ENCODE results near the gene BCAT1. TPM values are rescaled to one million over a fixed set of nuclear protein-coding genes. Genes with fewer than 3 reads are reported as not detected.
A peak's percentile ranks its signal among the peaks of the same experiment; 100 is the strongest.

BCAT1 gene
- total RNA-seq, 2 experiments from 2014 or later = 53.3 to 55.6 TPM

DNA sequence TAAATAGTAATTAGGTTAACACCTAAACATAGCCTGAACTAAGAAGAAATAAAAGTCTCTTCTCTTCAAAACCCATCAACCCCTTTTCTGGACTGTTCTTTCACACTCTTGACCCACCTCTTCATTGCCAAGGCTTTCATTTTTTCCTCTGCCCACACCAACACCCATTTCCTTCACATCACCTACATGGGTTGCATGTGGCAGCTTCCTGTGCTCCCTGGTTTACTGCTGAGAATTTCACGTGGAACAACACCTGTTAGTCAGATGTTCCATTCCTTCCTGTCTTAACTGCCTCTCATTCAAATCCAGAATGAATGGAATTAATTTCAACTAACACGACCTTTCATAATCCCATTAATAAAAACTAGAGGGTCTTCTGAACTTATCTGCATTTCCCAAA, 157.3 kb downstream of the BCAT1 start:
- peaks cover 22% of the 10 kb centered on the region for H3K4me1 Mint-ChIP-seq (ENCODE audit: low read depth)
- CTCF ChIA-PET = no interaction called here
- DNase-seq (no peak), ATAC-seq (no peak)
- H3K27me3 Mint-ChIP-seq = peaks cover 2% of the 10 kb centered on the region
- intact Hi-C loops (cut with micrococcal nuclease) = no loop called here
- POLR2A ChIA-PET = no interaction called here
- no peak overlapping the region for H3K4me3 Mint-ChIP-seq
- H3K9me3 Mint-ChIP-seq = no peaks in the 10 kb centered on the region
- TF ChIP-seq, protein P1, sequence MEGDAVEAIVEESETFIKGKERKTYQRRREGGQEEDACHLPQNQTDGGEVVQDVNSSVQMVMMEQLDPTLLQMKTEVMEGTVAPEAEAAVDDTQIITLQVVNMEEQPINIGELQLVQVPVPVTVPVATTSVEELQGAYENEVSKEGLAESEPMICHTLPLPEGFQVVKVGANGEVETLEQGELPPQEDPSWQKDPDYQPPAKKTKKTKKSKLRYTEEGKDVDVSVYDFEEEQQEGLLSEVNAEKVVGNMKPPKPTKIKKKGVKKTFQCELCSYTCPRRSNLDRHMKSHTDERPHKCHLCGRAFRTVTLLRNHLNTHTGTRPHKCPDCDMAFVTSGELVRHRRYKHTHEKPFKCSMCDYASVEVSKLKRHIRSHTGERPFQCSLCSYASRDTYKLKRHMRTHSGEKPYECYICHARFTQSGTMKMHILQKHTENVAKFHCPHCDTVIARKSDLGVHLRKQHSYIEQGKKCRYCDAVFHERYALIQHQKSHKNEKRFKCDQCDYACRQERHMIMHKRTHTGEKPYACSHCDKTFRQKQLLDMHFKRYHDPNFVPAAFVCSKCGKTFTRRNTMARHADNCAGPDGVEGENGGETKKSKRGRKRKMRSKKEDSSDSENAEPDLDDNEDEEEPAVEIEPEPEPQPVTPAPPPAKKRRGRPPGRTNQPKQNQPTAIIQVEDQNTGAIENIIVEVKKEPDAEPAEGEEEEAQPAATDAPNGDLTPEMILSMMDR (IDR thresholded peaks at IDR 0.05) = no peak
- H3K36me3 Mint-ChIP-seq (ENCODE audit: low read depth) = no peaks in the 10 kb centered on the region
- H3K27ac Mint-ChIP-seq = no peak overlapping the region

DNA sequence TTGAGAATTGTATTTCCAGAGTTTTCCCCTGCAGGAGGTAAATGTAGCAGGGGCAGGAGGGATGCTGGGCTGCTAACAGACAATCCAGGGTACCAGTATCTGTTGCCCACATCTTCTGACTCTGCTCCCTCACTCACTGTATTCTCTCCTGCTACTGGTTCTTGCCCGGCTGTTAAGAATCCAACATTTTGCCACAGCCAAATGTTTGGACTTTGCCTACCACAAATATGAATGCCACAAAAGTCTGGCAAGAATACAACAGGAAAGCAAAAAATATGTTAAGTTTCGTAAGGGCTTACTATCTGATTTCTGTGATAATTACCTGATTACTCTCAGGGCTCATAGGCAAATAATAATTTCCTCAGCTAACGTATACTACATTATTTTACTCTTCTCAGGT, 160.0 kb downstream of the BCAT1 start:
- TF ChIP-seq, protein P1 (IDR thresholded peaks at IDR 0.05) = no peak
- Mint-ChIP-seq H3K4me3 (no peak overlapping the region), H3K27me3 (peaks cover 8% of the 10 kb centered on the region), H3K27ac (no peak overlapping the region), H3K36me3 (ENCODE audit: low read depth) (no peaks in the 10 kb centered on the region), H3K9me3 (no peaks in the 10 kb centered on the region), H3K4me1 (ENCODE audit: low read depth) (peaks cover 12% of the 10 kb centered on the region)
- intact Hi-C loops (cut with micrococcal nuclease) = no loop called here
- DNase-seq = no peak
- no peak for ATAC-seq
- ChIA-PET POLR2A (no interaction called here), CTCF (no interaction called here)

DNA sequence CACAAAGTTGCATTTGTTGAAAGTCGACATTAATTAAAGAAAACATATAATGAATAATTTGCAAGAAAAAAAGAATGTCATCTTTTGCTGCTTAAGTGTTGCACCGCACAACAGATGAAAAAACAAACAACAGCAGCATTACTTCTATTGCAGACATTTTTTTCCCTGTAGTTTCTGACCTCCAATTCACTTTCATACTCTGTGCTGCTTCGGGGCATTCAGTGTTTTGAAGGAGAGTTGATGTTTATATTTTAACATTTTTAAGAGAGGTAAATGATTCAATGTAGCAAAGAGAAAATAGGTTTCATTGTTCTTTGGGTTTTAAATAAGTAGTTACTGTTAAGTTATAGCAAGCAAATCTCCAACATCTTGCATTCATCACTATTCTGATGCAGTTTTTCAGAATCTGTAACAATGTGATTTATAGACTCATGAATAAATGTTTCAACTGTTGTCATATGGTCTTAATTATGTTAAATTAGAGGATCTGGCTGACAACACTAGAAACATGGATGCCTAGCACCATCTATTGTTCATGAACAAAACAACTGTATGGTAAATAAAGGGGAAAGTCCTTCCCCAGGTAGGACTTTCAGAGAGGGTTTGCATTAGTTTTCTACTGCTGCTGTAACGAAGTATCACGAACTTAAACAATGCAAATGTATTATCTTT, 168.1 kb downstream of the BCAT1 start:
- DNase-seq (no peak), ATAC-seq (no peak)
- Mint-ChIP-seq H3K4me1 (ENCODE audit: low read depth) (no peaks in the 10 kb centered on the region), H3K27me3 (peaks cover 13% of the 10 kb centered on the region), H3K9me3 (no peaks in the 10 kb centered on the region), H3K4me3 (no peak overlapping the region), H3K36me3 (ENCODE audit: low read depth) (no peaks in the 10 kb centered on the region), H3K27ac (no peak overlapping the region)
- TF ChIP-seq, protein P1 (IDR thresholded peaks at IDR 0.05) = peak; percentile 34
- ChIA-PET POLR2A (no interaction called here), CTCF (no interaction called here)
- intact Hi-C loops (cut with micrococcal nuclease) = no loop called here

DNA sequence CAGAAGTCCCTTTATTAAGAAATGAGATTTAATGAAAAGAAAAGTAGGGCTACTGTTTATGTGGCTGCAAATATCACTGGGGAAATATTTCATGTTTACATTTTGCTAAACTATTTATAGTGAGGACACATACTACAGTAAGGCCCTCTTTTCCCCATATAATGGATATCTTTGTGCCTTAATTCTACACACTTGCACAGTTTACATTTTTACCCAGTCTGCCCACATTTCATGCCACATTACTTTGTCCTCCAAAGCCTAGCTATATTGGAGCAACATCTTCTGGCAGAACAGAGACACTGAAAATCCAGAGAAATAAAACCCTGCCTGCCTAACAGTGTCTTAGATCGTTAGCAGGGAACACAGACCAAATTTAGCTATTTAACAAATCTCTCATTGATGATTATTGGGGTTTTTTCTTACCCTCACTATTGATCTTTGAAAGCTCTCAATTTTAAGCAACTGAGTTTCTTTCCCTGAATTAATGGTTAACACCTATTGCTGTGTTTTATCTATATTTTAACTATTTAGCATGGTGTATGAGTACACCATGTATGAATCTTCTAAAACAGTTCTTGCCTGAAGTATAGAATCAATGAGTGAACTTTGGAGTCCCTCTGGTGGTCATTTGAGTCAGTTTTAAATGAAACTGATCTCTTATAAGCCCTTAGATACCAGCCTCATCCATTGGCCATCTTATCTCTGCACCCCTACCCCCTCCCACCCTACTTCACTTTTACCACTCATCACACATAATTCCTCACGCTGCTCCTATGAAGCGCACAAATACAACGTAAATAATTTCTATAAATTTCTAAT, 170.2 kb downstream of the BCAT1 start:
- peak; percentile 70 for ATAC-seq
- Mint-ChIP-seq H3K27me3 (peaks cover 6% of the 10 kb centered on the region), H3K27ac (no peak overlapping the region), H3K36me3 (ENCODE audit: low read depth) (no peaks in the 10 kb centered on the region), H3K9me3 (no peaks in the 10 kb centered on the region), H3K4me1 (ENCODE audit: low read depth) (no peaks in the 10 kb centered on the region), H3K4me3 (no peak overlapping the region)
- intact Hi-C loops (cut with micrococcal nuclease) = no loop called here
- CTCF ChIA-PET = interaction anchor here (0.7 to 2.2 kb wide), 10 partner anchors 9 to 759 kb away, joined by 3 to 7 read pairs (median 4); no protein-coding TSS in a partner anchor
- TF ChIP-seq, protein P1 (IDR thresholded peaks at IDR 0.05) = peak; percentile 57
- POLR2A ChIA-PET = no interaction called here
- no peak for DNase-seq

DNA sequence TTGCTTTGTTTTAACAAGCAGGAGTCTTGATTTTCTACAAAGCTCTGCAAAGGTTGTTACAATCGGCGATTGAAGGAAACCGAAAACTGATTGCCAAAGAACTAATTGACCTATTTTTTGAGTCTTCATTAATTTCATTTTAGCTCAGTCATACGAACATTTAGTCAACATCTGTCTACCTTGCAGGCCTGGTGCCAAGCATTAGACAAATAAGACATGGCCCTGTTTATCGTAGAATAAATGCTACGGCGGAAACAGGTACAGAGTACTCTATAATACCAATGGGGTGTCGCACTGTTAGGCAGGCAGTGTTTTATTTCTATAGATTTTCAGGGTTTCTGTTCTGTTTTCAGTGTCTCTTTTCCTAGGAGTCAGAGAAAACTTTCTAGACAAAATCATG, 171.5 kb downstream of the BCAT1 start:
- ChIA-PET CTCF (interaction anchor here (1.3 to 2.2 kb wide), 3 partner anchors 9 to 71 kb away, joined by 3 to 7 read pairs (median 3); no protein-coding TSS in a partner anchor), POLR2A (interaction anchor here (0.6 kb wide), 1 partner anchor 139 kb away, joined by 3 read pairs; no protein-coding TSS in a partner anchor)
- H3K4me3 Mint-ChIP-seq = no peak overlapping the region
- H3K4me1 Mint-ChIP-seq (ENCODE audit: low read depth) = no peaks in the 10 kb centered on the region
- TF ChIP-seq, protein P1 (IDR thresholded peaks at IDR 0.05) = no peak
- no peak for ATAC-seq
- no peaks in the 10 kb centered on the region for H3K9me3 Mint-ChIP-seq
- peaks cover 3% of the 10 kb centered on the region for H3K27me3 Mint-ChIP-seq
- intact Hi-C loops (cut with micrococcal nuclease) = no loop called here
- no peak for DNase-seq
- no peak overlapping the region for H3K27ac Mint-ChIP-seq
- no peaks in the 10 kb centered on the region for H3K36me3 Mint-ChIP-seq (ENCODE audit: low read depth)
